CD4-positive, alpha-beta T cell treated with Interleukin-17A for 4 hours (primary cell): ENCODE results near the gene ZNF627.
A peak's percentile ranks its signal among the peaks of the same experiment; 100 is the strongest.
"Not testable (repeated sequence)": the region's sequence is repeated elsewhere in the genome, so short reads cannot be mapped to it uniquely, and the experiment has no call there.

Experiments used
- DNase-seq: peaks from one replicate; pipeline ENCODE4 v3.0.0-alpha.2; 2020; ENCODE audit warnings: mixed read lengths

The ZNF627 gene

DNA sequence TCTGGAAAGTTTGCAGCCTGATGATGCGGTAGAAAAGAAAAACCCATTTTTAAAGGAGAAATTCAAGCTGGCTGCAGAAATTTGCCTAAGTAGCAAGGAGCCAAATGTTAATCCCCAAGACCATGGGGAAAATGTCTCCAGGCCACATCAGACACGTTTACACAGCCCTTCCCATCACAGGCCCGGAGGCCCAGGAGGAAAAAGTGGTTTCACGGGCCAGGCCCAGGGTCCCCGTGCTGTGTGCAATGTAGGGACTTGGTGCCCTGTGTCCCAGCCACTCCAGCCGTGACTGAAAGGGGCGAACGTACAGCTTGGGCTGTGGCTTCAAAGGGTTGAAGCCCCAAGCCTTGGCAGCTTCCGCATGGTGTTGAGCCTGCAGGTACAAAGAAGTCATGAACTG lies 35.9 kb downstream of the ZNF627 start:
- no peak for DNase-seq

GRCh38 chr19:11634018-11634662 lies 36.9 kb downstream of the ZNF627 start:
- DNase-seq = not testable (repeated sequence)

DNA sequence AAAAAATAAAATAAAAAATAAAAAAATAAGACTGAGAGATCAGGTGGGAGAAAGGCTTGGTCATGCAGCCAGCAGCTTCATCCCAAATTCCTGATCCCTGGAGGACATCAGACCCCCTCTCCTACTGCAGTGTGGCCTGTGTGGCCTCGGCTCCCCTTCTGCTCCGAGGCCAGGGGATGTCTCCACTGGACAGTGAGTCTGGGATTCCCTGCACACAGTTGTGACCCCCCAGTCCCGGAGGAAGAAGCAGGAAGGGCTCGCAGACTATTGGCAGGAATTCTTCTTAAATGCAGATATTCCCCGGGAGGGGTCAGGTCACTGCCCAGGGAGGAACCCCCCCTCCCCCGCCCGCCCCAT lies 41.9 kb downstream of the ZNF627 start:
- DNase-seq = no peak

DNA sequence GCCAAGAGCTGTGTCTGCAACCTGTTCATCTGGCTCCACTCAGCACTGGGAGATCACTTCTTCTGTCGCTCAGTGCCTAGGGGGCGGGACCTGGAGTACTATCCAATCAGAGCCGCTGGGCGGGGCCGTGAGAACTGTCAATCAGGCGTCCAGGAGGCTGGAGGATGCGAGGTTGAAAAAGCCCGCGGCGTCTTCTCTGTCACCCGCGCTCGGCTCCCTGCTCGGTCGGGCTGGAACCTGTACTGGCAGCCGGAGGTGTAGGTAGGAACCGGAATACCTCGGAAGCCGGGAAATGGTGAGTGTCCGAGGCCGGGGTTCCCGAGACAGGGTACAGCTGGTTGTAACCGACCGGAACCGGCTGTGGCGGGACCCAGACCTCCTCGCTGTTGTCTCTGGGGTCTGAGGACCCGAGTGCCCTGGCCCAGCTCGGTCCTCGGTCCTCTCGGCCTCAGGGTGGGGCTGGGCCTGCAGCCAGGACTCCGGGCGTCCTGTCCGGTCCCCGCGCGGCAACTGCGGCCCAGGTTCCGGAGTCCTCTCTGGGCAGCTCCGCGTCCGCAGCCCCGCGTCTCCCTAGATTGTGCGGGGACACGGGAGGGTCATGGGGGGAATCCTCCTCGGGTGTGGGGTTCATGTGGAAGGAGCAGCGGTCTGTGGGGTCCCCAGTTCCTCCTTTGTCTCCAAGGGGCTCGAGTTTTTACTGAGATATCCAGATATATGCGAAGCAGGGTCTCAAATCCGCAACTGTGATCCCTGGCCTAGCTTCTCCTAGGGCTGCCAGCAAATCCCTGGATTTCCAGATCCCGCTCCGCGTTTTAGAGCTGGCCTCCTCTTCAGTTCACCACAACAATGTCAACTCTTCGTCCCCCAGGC lies 42.6 kb downstream of the ZNF627 start:
- DNase-seq = peak; percentile 82

DNA sequence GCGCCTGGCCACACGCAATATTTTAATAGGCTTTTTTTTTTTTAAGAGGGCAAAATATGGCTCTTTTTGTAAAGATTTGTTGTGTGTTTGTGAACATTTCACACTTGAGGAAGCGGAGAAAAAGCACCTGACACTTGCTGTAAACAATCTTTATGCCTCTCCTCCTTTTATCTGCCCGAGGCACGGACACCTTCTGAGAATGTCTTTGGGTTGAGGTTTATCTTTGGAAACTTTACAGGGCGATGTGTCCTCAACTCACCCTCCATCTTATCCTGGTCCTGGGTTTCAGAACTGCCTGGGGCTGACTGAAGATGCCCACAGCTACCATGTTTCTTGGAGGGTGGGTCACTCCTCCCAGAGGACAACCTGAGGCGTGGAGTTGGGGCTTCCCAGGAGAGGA lies 44.0 kb downstream of the ZNF627 start:
- DNase-seq = no peak

DNA sequence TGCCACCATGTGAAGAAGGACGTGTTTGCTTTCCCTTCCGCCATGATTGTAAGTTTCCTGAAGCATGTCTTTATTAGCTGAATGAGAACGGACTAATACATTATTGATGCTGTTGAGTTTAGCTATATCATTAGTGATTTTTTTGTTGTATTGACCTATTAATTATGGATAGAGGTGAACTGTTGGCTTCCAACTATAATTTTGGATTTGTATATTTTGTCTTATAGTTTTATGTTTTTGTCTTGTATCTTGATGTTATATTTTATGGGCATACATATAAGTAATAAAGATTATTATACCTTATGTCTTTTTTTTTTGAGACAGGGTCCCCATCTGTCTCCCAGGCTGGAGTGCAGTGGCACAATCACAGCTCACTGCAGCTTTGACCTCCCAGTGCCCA lies 45.6 kb downstream of the ZNF627 start:
- no peak for DNase-seq

- no peak for DNase-seq
Measured at GRCh38 chr19:11649941-11650340, 52.7 kb downstream of the ZNF627 start.

DNA sequence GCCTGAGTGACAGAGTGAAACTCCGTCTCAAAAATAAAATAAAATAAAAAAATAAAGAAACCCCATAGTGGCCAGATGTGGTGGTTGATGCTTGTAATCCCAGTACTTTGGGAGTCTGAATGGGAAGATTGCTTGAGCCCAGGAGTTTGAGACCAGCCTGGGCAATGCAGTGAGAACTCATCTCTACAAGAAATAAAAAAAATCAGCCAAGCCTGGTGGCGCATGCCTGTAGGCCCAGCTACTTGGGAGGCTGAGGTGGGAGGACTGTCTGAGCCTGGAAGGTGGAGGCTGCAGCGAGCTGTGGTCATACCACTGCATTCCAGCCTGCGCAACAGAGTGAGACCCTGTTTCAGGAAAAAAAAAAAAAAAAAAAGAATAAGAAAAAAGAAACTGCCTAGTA lies 53.8 kb downstream of the ZNF627 start:
- DNase-seq = no peak

- no peak for DNase-seq
Measured at GRCh38 chr19:11652056-11652455, 54.8 kb downstream of the ZNF627 start.

DNA sequence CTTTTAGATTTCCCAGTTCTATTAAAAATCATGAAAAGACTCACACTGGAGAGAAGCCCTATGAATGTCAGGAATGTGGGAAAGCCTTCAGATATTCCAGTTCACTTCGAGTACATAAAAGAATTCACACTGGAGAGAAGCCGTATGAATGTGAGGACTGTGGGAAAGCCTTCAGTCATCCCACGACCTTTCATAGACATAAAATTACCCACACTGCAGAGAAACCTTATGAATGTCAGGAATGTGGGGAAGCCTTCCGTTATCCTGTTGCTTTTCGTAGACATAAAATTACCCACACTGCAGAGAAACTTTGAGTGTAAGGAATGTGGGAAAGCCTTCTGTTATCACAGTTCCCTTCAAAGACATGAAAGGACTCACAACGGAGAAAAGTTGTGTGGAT lies 55.2 kb downstream of the ZNF627 start:
- no peak for DNase-seq

GRCh38 chr19:11656535-11656934 lies 59.3 kb downstream of the ZNF627 start:
- DNase-seq = no peak

GRCh38 chr19:11657307-11657706 lies 60.0 kb downstream of the ZNF627 start:
- no peak for DNase-seq

- no peak for DNase-seq
Measured at GRCh38 chr19:11658970-11659369, 61.7 kb downstream of the ZNF627 start.

GRCh38 chr19:11659612-11660011 lies 62.3 kb downstream of the ZNF627 start:
- DNase-seq = no peak

- no peak for DNase-seq
Measured at GRCh38 chr19:11662278-11662677, 65.0 kb downstream of the ZNF627 start.

- DNase-seq = no peak
Measured at GRCh38 chr19:11663181-11663591, 65.9 kb downstream of the ZNF627 start.
